RWPE2 (cell line): ENCODE measurements around the gene INPP5A.

ENCODE experiments used
- ATAC-seq: fragments of 200-7000 bp; cut with Tn5 transposase; 3 replicates; pipeline ENCODE4 v1.9.1; 2021; ENCODE audit warnings: low read depth
- DNase-seq: peaks from one replicate; pipeline ENCODE4 v3.0.0-alpha.2; 2020; ENCODE audit warnings: low spot score
- H3K27ac ChIP-seq: fragments of 450-650 bp; 2 replicates; pipeline ENCODE4 v1.5.1; 2017; ENCODE audit warnings: mild to moderate bottlenecking; ENCODE audit not compliant: poor library complexity, severe bottlenecking
- H3K27me3 ChIP-seq: fragments of 250-450 bp; sonication (Bioruptor Pico); 2 replicates; pipeline ENCODE4 v1.5.1; 2021; ENCODE audit warnings: mild to moderate bottlenecking, moderate library complexity; ENCODE audit not compliant: insufficient read depth, poor library complexity, severe bottlenecking
- H3K36me3 ChIP-seq: fragments of 250-450 bp; sonication (Bioruptor Pico); 2 replicates; pipeline ENCODE4 v1.5.1; 2020; ENCODE audit warnings: low read depth, mild to moderate bottlenecking, moderate library complexity
- H3K4me1 ChIP-seq: fragments of 250-450 bp; sonication (Bioruptor Pico); 2 replicates; pipeline ENCODE4 v1.5.1; 2021; ENCODE audit warnings: mild to moderate bottlenecking, moderate library complexity; ENCODE audit not compliant: insufficient read depth, poor library complexity, severe bottlenecking
- H3K4me3 ChIP-seq: fragments of 250-450 bp; sonication (Bioruptor Pico); 2 replicates; pipeline ENCODE4 v1.5.1; 2021; ENCODE audit warnings: mild to moderate bottlenecking, moderate library complexity; ENCODE audit not compliant: severe bottlenecking
- H3K9me3 ChIP-seq: fragments of 250-450 bp; sonication (Bioruptor Pico); 2 replicates; pipeline ENCODE4 v1.5.1; 2021; ENCODE audit warnings: mild to moderate bottlenecking, moderate library complexity; ENCODE audit not compliant: severe bottlenecking
- TF ChIP-seq, protein P1 (sequence below): fragments of 450-650 bp; IDR thresholded peaks from one replicate; pipeline ENCODE4 v1.5.1; 2017; ENCODE audit warnings: mild to moderate bottlenecking, moderate library complexity; ENCODE audit not compliant: poor library complexity, severe bottlenecking

The INPP5A gene

DNA sequence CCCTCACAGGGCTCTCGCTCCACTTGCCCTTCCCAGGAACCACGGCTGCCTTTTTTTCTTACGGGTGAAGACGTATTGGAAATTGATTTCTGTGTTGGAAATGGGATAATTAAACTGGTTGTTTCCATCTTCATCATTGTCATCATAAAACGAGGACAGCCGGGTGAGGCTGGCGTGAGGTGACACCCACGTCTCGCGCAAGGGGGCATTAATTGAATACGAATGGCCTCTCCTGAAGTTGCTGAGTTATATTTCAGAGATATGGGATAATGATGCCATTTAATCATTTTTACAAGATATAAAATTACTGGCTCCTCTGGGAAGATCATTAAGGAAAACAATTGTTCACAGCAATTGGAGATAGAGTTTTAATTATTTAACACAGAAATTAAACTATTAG lies 266.7 kb downstream of the INPP5A start:
- no peaks in the 10 kb centered on the region for H3K9me3 ChIP-seq
- no peak overlapping the region for H3K4me3 ChIP-seq
- no peaks in the 10 kb centered on the region for H3K27me3 ChIP-seq
- no peaks in the 10 kb centered on the region for H3K36me3 ChIP-seq
- DNase-seq (no peak), ATAC-seq (no peak)
- no peaks in the 10 kb centered on the region for H3K4me1 ChIP-seq
- H3K27ac ChIP-seq: no peak overlapping the region
- TF ChIP-seq, protein P1, sequence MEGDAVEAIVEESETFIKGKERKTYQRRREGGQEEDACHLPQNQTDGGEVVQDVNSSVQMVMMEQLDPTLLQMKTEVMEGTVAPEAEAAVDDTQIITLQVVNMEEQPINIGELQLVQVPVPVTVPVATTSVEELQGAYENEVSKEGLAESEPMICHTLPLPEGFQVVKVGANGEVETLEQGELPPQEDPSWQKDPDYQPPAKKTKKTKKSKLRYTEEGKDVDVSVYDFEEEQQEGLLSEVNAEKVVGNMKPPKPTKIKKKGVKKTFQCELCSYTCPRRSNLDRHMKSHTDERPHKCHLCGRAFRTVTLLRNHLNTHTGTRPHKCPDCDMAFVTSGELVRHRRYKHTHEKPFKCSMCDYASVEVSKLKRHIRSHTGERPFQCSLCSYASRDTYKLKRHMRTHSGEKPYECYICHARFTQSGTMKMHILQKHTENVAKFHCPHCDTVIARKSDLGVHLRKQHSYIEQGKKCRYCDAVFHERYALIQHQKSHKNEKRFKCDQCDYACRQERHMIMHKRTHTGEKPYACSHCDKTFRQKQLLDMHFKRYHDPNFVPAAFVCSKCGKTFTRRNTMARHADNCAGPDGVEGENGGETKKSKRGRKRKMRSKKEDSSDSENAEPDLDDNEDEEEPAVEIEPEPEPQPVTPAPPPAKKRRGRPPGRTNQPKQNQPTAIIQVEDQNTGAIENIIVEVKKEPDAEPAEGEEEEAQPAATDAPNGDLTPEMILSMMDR: no peak

DNA sequence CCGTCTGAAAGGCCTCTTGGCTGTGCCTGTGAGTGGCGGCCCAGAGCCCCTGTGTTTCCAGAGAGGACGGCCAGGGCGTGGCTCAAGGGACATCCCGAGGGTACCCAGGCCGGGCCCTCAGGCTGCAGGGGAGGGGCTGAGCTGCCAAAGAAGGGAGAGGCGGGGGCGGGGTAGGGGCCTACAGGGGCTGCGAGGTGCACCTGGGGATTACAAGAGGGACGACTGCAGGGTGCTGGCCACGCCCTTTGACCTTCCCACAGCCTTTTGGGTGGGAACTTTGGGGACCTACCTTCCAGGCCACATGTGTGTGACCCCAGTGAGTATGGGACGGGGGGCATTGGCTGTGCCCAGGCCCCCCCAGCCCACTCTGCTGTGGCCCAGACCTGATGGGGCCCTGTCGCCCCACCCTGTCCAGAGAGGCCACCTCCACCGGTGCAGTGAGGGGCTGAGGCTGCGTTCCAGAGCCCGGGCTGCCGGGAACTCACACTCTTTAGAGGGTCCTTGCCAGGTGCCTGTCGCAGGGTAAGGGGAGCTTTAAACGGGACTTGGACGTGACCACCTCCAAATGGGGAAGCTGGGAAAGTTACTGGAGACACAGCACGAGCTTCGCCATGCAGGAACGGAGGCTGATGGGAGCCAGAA lies 267.3 kb downstream of the INPP5A start:
- DNase-seq (no peak), ATAC-seq (no peak)
- TF ChIP-seq, protein P1: no peak
- Histone ChIP-seq H3K27ac (no peak overlapping the region), H3K9me3 (no peaks in the 10 kb centered on the region), H3K27me3 (no peaks in the 10 kb centered on the region), H3K4me1 (no peaks in the 10 kb centered on the region), H3K36me3 (no peaks in the 10 kb centered on the region), H3K4me3 (no peak overlapping the region)

DNA sequence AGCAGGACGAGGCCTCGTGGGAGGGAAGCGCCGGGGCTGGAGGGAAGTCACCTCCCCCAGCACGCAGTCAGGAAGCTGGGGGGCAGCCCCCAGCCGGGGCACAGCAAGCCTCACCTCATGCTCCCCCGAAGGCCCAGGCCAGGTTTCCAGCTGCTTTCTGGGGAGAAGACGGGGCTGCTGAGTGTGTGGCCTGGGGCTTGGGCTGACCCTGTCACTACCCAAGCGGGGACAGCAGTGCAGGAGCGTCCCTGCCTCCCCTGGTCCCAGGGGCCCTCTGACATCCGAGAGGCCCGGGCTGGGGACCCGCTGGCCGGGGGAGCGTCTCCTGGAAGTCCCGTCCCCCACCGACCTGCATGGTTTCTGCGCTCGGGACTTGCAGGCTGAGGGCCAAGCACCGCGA lies 268.0 kb downstream of the INPP5A start:
- ATAC-seq: no peak
- Histone ChIP-seq H3K27me3 (no peaks in the 10 kb centered on the region), H3K4me3 (no peak overlapping the region), H3K27ac (no peak overlapping the region), H3K4me1 (no peaks in the 10 kb centered on the region), H3K36me3 (no peaks in the 10 kb centered on the region), H3K9me3 (no peaks in the 10 kb centered on the region)
- TF ChIP-seq, protein P1: no peak
- DNase-seq: no peak

DNA sequence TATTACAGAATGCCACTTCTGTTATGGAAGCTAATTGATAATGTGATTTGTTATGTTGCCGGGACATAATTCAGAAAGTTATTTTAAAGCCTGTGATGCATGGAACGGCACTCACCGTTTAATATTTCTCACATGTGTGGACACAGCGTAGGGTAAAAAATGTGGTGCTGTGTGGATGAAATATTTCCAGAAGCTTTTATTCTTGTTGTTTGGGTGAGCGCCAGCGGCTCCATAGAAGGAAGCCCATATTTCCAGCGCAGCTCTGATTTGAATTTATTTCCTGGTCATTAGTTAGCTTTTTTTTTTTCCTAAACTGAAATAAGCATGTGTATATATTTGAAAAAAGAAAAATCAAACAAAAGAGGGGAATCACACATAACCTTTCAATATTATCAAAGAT lies 268.5 kb downstream of the INPP5A start:
- no peak for ATAC-seq
- Histone ChIP-seq H3K27ac (no peak overlapping the region), H3K4me1 (no peaks in the 10 kb centered on the region), H3K27me3 (no peaks in the 10 kb centered on the region), H3K36me3 (no peaks in the 10 kb centered on the region), H3K4me3 (no peak overlapping the region), H3K9me3 (no peaks in the 10 kb centered on the region)
- TF ChIP-seq, protein P1: no peak
- no peak for DNase-seq

DNA sequence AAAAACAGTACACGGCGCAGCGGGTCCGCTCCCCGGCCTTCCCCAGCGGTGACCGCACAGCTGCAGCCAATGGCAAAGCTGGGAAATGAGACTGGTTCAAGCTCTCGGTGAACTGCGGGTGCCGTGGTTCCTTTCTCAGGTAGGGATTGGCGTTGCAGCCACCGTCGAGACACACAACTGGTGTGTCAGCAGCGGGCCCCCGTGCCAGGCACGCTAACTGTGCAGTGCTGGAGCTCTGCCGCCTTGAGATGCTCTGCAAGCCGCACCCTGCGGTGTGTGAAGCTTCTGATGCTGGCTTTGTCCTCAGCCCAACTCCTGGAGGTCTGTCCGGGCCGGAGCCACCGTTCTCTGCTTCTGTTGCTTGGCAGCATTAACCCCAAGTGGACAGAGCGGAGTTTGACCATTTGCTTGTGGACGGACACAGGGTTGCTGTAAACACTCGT lies 269.0 kb downstream of the INPP5A start:
- H3K4me1 ChIP-seq: no peaks in the 10 kb centered on the region
- ATAC-seq (no peak), DNase-seq (no peak)
- no peaks in the 10 kb centered on the region for H3K27me3 ChIP-seq
- no peak overlapping the region for H3K4me3 ChIP-seq
- TF ChIP-seq, protein P1: no peak
- H3K9me3 ChIP-seq: no peaks in the 10 kb centered on the region
- no peaks in the 10 kb centered on the region for H3K36me3 ChIP-seq
- no peak overlapping the region for H3K27ac ChIP-seq
